ENCODE measurements around the gene DDR2. TPM values are rescaled to one million over a fixed set of nuclear protein-coding genes. Genes with fewer than 3 reads are reported as not detected.

DDR2 gene
- total and polyA plus RNA-seq, 2 of the 4 experiments (the other 2 are of a cell fraction) = 66.1 to 245 TPM

DNA sequence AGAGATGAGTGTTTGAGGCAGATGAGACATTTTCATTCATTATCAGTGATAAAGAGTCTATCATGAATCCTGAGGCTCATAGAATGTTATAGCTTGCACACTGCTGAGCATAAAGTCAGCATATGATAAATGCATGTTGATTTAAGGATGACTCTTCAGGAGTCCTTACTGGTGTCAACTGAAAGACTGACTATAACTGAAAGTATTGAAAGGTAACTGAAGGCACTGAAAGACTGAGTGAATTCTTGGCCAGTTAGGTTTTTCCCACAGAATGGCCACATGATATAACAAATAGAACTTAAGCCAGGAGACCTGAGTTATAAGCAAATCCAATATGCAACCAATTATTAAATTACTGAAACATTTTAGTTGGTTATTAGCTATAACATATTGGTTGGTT lies 89.2 kb downstream of the DDR2 start:
- H3K27ac ChIP-seq (ENCODE audit: insufficient read depth, low read length) = no peak overlapping the region
- in situ Hi-C loops (cut with MboI; ENCODE audit: low sequenced_read_pairs) = no loop called here
- no TSS peak for BruUV-seq (replicated peaks)

More for the DNA sequence above, 89.2 kb downstream of the DDR2 start:
- Histone ChIP-seq H3K18ac (ENCODE audit: low read depth, low read length) (no peak overlapping the region), H3K4me3 (ENCODE audit: insufficient read depth, low read depth, low read length) (no peak overlapping the region), H3K4me1 (ENCODE audit: control insufficient read depth, insufficient read depth, low read length) (peaks cover 6% of the 10 kb centered on the region), H2BK5ac (ENCODE audit: low read depth, low read length, poor library complexity, severe bottlenecking) (no peak overlapping the region), H2AFZ (replicated peaks; ENCODE audit: low read length, poor library complexity) (no peak overlapping the region), H3K36me3 (ENCODE audit: control insufficient read depth, insufficient read depth, low read length) (peaks cover 25% of the 10 kb centered on the region), H3K9me1 (ENCODE audit: insufficient read depth, low read length) (peaks cover 21% of the 10 kb centered on the region), H2BK120ac (ENCODE audit: low read depth, low read length) (no peak overlapping the region), H2BK20ac (ENCODE audit: low read depth, low read length) (no peak overlapping the region), H4K20me1 (ENCODE audit: insufficient read depth, low read length) (peaks cover 49% of the 10 kb centered on the region; the same call in 1 of the 2 replicates), H4K5ac (ENCODE audit: low read depth, low read length) (no peak overlapping the region), H2AK5ac (ENCODE audit: low read depth, low read length) (no peak overlapping the region), H3K4me2 (ENCODE audit: low read depth, low read length) (no peak overlapping the region), H3K23ac (ENCODE audit: low read depth, low read length) (no peak overlapping the region), H4K8ac (ENCODE audit: low read depth in 2 of 2, low read length in 2 of 2) (no peak overlapping the region), H2BK15ac (ENCODE audit: low read depth, low read length) (no peak overlapping the region), H4K91ac (ENCODE audit: insufficient read depth, low read depth, low read length) (no peak overlapping the region), H3K27me3 (ENCODE audit: control insufficient read depth, insufficient read depth, low read length) (no peaks in the 10 kb centered on the region), H3K56ac (ENCODE audit: extremely low read depth, insufficient read depth, low read length) (no peak overlapping the region), H3K9me3 (ENCODE audit: control insufficient read depth, insufficient read depth, low read length) (no peaks in the 10 kb centered on the region), H3K4ac (ENCODE audit: low read depth, low read length) (no peak overlapping the region), H3K14ac (replicated peaks; ENCODE audit: low read depth, low read length) (no peak overlapping the region), H3K9ac (ENCODE audit: low read depth, low read length) (no peak overlapping the region), H2AK9ac (replicated peaks; ENCODE audit: low read depth, low read length, poor library complexity) (no peak overlapping the region), H3K79me1 (ENCODE audit: low read depth in 1 of 2, low read length in 2 of 2) (peaks cover 49 to 75% of the 10 kb centered on the region in 2 experiments)
- CTCF ChIA-PET = interaction anchor here (1.5 kb wide), 1 partner anchor 108 kb away, joined by 3 read pairs; no protein-coding TSS in a partner anchor
- TF ChIP-seq SMC3 (IDR thresholded peaks at IDR 0.05; ENCODE audit: low read depth, low read length) = no peak
- TF ChIP-seq FOS (IDR thresholded peaks at IDR 0.05; ENCODE audit: low read depth, low read length) = no peak
- ATAC-seq (ENCODE audit: low read depth) (no peak), DNase-seq (no peak)
- intact Hi-C loops (cut with micrococcal nuclease) (no loop called here), dilution Hi-C loops (cut with HindIII; ENCODE audit: low sequenced_read_pairs, unreplicated experiment) (no loop called here)
- POLR2A ChIA-PET (ENCODE audit: unreplicated experiment) = no interaction called here

Data from IMR-90 (cell line).